GM12878 (cell line): ENCODE results near the gene TULP1.

Source experiments
- EZH2 ChIP-seq: IDR thresholded peaks from 2 replicates; pipeline ENCODE4 v1.6.1; 2012; ENCODE audit warnings: low read depth, mild to moderate bottlenecking, control low read depth, inconsistent platforms, low read length, borderline replicate concordance; ENCODE audit not compliant: control insufficient read depth
- USF1 ChIP-seq: IDR thresholded peaks from 2 replicates; pipeline ENCODE4 v1.6.1; 2011; ENCODE audit warnings: borderline replicate concordance, low read depth, mild to moderate bottlenecking, moderate library complexity, mixed read lengths, low read length; ENCODE audit not compliant: insufficient read depth; ENCODE audit errors: extremely low read length

- no peak for TF ChIP-seq USF1
- no peak for TF ChIP-seq EZH2
Observed at GRCh38 chr6:35477551-35478179, 35.0 kb downstream of the TULP1 start.
